HepG2 (cell line): ENCODE measurements around the gene KLC3. TPM values are rescaled to one million over a fixed set of nuclear protein-coding genes. Genes with fewer than 3 reads are reported as not detected.

ENCODE experiments used
- CREB1 ChIP-seq, 2 experiments: fragments of 450-650 bp in 1 of 2; IDR thresholded peaks; 2 replicates each; pipeline ENCODE4 v1.6.1; 2016 to 2017; ENCODE audit warnings: control low read depth in 1 of 2, mild to moderate bottlenecking in 1 of 2, missing compliant biosample characterization in 1 of 2, missing genetic modification characterization in 1 of 2
- DR1 ChIP-seq: sonication (generic); formaldehyde crosslinking; IDR thresholded peaks from 2 replicates; pipeline ENCODE4 v1.8.0; 2021; ENCODE audit warnings: mild to moderate bottlenecking, missing genetic modification reagents, inconsistent platforms
- ELF1 ChIP-seq: sonication (generic); formaldehyde crosslinking; IDR thresholded peaks from 2 replicates; pipeline ENCODE4 v1.4.0; 2020; ENCODE audit warnings: missing genetic modification reagents
- ETV5 ChIP-seq: IDR thresholded peaks from 2 replicates; pipeline ENCODE4 v1.6.1; 2018; ENCODE audit warnings: missing biosample characterization, missing genetic modification reagents, inconsistent platforms, borderline replicate concordance
- FOXO1 ChIP-seq: sonication (generic); formaldehyde crosslinking; IDR thresholded peaks from 2 replicates; pipeline ENCODE4 v1.4.0; 2020; ENCODE audit warnings: missing genetic modification reagents
- GABPA ChIP-seq, 2 experiments: IDR thresholded peaks; 2 replicates each; pipeline ENCODE4 v1.6.1; 2011 to 2016; ENCODE audit warnings: low read depth in 2 of 2, low read length in 1 of 2, missing biosample characterization in 1 of 2, missing genetic modification characterization in 1 of 2
- GABPB1 ChIP-seq: IDR thresholded peaks from 2 replicates; pipeline ENCODE4 v1.6.1; 2016; ENCODE audit warnings: mild to moderate bottlenecking, missing genetic modification reagents, moderate library complexity, missing compliant biosample characterization
- HMGA1 ChIP-seq: sonication (generic); formaldehyde crosslinking; conservative IDR thresholded peaks from 2 replicates; pipeline ENCODE4 v1.4.0; 2020; ENCODE audit warnings: missing genetic modification reagents
- KAT8 ChIP-seq: IDR thresholded peaks from 2 replicates; pipeline ENCODE4 v1.6.1; 2016; ENCODE audit warnings: missing genetic modification reagents, missing compliant biosample characterization
- KLF13 ChIP-seq: sonication (generic); formaldehyde crosslinking; IDR thresholded peaks from 2 replicates; pipeline ENCODE4 v1.4.0; 2020; ENCODE audit warnings: mild to moderate bottlenecking, missing genetic modification reagents
- KLF6 ChIP-seq: IDR thresholded peaks from 2 replicates; pipeline ENCODE4 v1.8.0; 2016; ENCODE audit warnings: missing biosample characterization, missing genetic modification reagents
- NR2C2 ChIP-seq: sonication (generic); formaldehyde crosslinking; IDR thresholded peaks from 2 replicates; pipeline ENCODE4 v1.4.0; 2020; ENCODE audit warnings: missing genetic modification reagents, mild to moderate bottlenecking, moderate library complexity, borderline replicate concordance
- PITX1 ChIP-seq: sonication (generic); formaldehyde crosslinking; IDR thresholded peaks from 2 replicates; pipeline ENCODE4 v1.5.1; 2020; ENCODE audit warnings: mild to moderate bottlenecking, missing genetic modification reagents
- SPEN ChIP-seq: sonication (generic); formaldehyde crosslinking; IDR thresholded peaks from 2 replicates; pipeline ENCODE4 v1.5.1; 2020; ENCODE audit warnings: low read depth, mild to moderate bottlenecking, missing genetic modification reagents
- SUZ12 ChIP-seq: fragments of 150-350 bp; IDR thresholded peaks from 2 replicates; pipeline ENCODE4 v1.6.1; 2014; ENCODE audit warnings: low read depth, low read length
- ZBTB21 ChIP-seq: sonication (generic); formaldehyde crosslinking; IDR thresholded peaks from 2 replicates; pipeline ENCODE4 v1.4.0; 2020; ENCODE audit warnings: missing genetic modification reagents
- ZNF225 ChIP-seq: sonication (generic); formaldehyde crosslinking; IDR thresholded peaks from 2 replicates; pipeline ENCODE4 v1.4.0; 2020; ENCODE audit warnings: mild to moderate bottlenecking, missing genetic modification reagents
- polyA plus RNA-seq, 8 experiments: library from polyadenylated mRNA; depleted of rRNA in 3 of 8; stranded (reverse) in 7 of 8; unstranded in 1 of 8; fragments of >200 nt; fragmentation: Illumina TruSeq in 4 of 8; extraction: Trizol in 4 of 8; gene quantifications; 2 replicates each; pipeline versions ENCODE4 v1.2.1 to v1.2.3, GENCODE V29; 2011 to 2016; ENCODE audit warnings: low read depth in 4 of 8, missing spikeins in 1 of 8, mixed read lengths in 1 of 8; ENCODE audit not compliant: insufficient read depth in 1 of 8
- total RNA-seq, 5 experiments: library from RNA; depleted of rRNA; stranded (reverse); fragments of >200 nt; fragmentation: Illumina TruSeq; extraction: Trizol; gene quantifications; 2 replicates each; pipeline ENCODE4 v1.2.3, GENCODE V29; 2016; ENCODE audit warnings: low read depth in 1 of 5
- TF ChIP-seq, protein P1 (sequence below): sonication (generic); formaldehyde crosslinking; IDR thresholded peaks from 2 replicates; pipeline ENCODE4 v1.5.0; 2020; ENCODE audit warnings: mild to moderate bottlenecking, missing genetic modification reagents, borderline replicate concordance

The KLC3 gene
- total and polyA plus RNA-seq, 2 of the 13 experiments (the other 11 are each of a cell fraction or from before 2014, with no cell fraction given), result 0.13 TPM; not detected in 1

GRCh38 chr19:45311621-45312020, 28.9 kb upstream of the KLC3 start (continued):
- no peak for TF ChIP-seq KLF6 (CRISPR knock-in tag)
- TF ChIP-seq ETV5 (CRISPR knock-in tag), result no peak
- peak; percentile 64 for TF ChIP-seq CREB1 (IDR thresholded peaks at IDR 0.05)
- peak; percentile 63; the same call in 1 of the 2 replicates for TF ChIP-seq CREB1 (CRISPR knock-in tag; IDR thresholded peaks at IDR 0.05)
- no peak for TF ChIP-seq ZNF225 (CRISPR knock-in tag)
- TF ChIP-seq SPEN (CRISPR knock-in tag), result no peak
- no peak for TF ChIP-seq SUZ12
- TF ChIP-seq, protein P1, sequence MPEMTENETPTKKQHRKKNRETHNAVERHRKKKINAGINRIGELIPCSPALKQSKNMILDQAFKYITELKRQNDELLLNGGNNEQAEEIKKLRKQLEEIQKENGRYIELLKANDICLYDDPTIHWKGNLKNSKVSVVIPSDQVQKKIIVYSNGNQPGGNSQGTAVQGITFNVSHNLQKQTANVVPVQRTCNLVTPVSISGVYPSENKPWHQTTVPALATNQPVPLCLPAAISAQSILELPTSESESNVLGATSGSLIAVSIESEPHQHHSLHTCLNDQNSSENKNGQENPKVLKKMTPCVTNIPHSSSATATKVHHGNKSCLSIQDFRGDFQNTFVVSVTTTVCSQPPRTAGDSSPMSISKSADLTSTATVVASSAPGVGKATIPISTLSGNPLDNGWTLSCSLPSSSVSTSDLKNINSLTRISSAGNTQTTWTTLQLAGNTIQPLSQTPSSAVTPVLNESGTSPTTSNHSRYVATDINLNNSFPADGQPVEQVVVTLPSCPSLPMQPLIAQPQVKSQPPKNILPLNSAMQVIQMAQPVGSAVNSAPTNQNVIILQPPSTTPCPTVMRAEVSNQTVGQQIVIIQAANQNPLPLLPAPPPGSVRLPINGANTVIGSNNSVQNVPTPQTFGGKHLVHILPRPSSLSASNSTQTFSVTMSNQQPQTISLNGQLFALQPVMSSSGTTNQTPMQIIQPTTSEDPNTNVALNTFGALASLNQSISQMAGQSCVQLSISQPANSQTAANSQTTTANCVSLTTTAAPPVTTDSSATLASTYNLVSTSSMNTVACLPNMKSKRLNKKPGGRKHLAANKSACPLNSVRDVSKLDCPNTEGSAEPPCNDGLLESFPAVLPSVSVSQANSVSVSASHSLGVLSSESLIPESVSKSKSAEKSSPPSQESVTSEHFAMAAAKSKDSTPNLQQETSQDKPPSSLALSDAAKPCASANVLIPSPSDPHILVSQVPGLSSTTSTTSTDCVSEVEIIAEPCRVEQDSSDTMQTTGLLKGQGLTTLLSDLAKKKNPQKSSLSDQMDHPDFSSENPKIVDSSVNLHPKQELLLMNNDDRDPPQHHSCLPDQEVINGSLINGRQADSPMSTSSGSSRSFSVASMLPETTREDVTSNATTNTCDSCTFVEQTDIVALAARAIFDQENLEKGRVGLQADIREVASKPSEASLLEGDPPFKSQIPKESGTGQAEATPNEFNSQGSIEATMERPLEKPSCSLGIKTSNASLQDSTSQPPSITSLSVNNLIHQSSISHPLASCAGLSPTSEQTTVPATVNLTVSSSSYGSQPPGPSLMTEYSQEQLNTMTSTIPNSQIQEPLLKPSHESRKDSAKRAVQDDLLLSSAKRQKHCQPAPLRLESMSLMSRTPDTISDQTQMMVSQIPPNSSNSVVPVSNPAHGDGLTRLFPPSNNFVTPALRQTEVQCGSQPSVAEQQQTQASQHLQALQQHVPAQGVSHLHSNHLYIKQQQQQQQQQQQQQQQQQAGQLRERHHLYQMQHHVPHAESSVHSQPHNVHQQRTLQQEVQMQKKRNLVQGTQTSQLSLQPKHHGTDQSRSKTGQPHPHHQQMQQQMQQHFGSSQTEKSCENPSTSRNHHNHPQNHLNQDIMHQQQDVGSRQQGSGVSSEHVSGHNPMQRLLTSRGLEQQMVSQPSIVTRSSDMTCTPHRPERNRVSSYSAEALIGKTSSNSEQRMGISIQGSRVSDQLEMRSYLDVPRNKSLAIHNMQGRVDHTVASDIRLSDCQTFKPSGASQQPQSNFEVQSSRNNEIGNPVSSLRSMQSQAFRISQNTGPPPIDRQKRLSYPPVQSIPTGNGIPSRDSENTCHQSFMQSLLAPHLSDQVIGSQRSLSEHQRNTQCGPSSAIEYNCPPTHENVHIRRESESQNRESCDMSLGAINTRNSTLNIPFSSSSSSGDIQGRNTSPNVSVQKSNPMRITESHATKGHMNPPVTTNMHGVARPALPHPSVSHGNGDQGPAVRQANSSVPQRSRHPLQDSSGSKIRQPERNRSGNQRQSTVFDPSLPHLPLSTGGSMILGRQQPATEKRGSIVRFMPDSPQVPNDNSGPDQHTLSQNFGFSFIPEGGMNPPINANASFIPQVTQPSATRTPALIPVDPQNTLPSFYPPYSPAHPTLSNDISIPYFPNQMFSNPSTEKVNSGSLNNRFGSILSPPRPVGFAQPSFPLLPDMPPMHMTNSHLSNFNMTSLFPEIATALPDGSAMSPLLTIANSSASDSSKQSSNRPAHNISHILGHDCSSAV (CRISPR knock-in tag), result no peak
- TF ChIP-seq KLF13 (CRISPR knock-in tag), result no peak
- TF ChIP-seq GABPA (IDR thresholded peaks at IDR 0.05; ENCODE audit: low read depth, low read length), result peak; percentile 48
- peak; percentile 81 for TF ChIP-seq GABPA (CRISPR knock-in tag; IDR thresholded peaks at IDR 0.05; ENCODE audit: low read depth)
- TF ChIP-seq ELF1 (CRISPR knock-in tag), result 0 out of 2 replicates have a peak, but pooled peaks have one; percentile 21
- TF ChIP-seq GABPB1, result peak; percentile 86
- no peak for TF ChIP-seq FOXO1 (CRISPR knock-in tag)
- no peak for TF ChIP-seq HMGA1
- TF ChIP-seq DR1 (CRISPR knock-in tag), result no peak
- TF ChIP-seq NR2C2, result peak; percentile 54; the same call in 1 of the 2 replicates
- peak; percentile 96 for TF ChIP-seq ZBTB21 (CRISPR knock-in tag)
- no peak for TF ChIP-seq PITX1 (CRISPR knock-in tag)
- TF ChIP-seq KAT8 (CRISPR knock-in tag), result peak; percentile 33; the same call in 1 of the 2 replicates
